GM12892 (cell line): ENCODE measurements around the gene GALNT7.

Experiments used
- POLR2A ChIP-seq: IDR thresholded peaks from 2 replicates; pipeline ENCODE4 v1.6.1; 2011; ENCODE audit warnings: low read depth, low read length, control low read depth
- POLR2AphosphoS5 ChIP-seq: IDR thresholded peaks from 2 replicates; pipeline ENCODE4 v1.6.1; 2011; ENCODE audit warnings: low read depth, low read length, control low read depth
- TAF1 ChIP-seq: IDR thresholded peaks from 2 replicates; pipeline ENCODE4 v1.6.1; 2011; ENCODE audit warnings: low read depth, mild to moderate bottlenecking, control low read depth, low read length, borderline replicate concordance

- TF ChIP-seq POLR2A (no peak), TAF1 (no peak), POLR2AphosphoS5 (no peak)
Observed at GRCh38 chr4:173205656-173206055, 37.0 kb downstream of the GALNT7 start.
